Measurements from ENCODE around the gene NAT14. TPM values are rescaled to one million over a fixed set of nuclear protein-coding genes. Genes with fewer than 3 reads are reported as not detected.

NAT14 gene
- total RNA-seq, 1 donor from 2014 or later: 14.7 TPM

GRCh38 chr19:55460670-55461258 is 24.2 kb upstream of the NAT14 start:
- DNase-seq (peak; percentile 84), ATAC-seq (peak; percentile 42)
- no peaks in the 10 kb centered on the region for H3K9me3 ChIP-seq
- H3K27ac ChIP-seq: peak overlapping the region; percentile 86
- TF ChIP-seq CTCF (IDR thresholded peaks at IDR 0.05): no peak
- no peaks in the 10 kb centered on the region for H3K4me1 ChIP-seq
- intact Hi-C loops (cut with DNase I): no loop called here
- H3K36me3 ChIP-seq: no peaks in the 10 kb centered on the region
- no peaks in the 10 kb centered on the region for H3K27me3 ChIP-seq
- H3K4me3 ChIP-seq: peak overlapping the region; percentile 73

GRCh38 chr19:55461259-55461973 is 23.6 kb upstream of the NAT14 start, which contains the start of gene ISOC2:
TSS of gene ISOC2 (minus strand) at chr19:55461642. CDS start at chr19:55456486, 5,156 bp downstream.
- Histone ChIP-seq H3K36me3 (no peaks in the 10 kb centered on the region), H3K27ac (peak within 1 kb of the TSS; percentile 86), H3K4me3 (peak within 1 kb of the TSS; percentile 73), H3K27me3 (no peaks in the 10 kb centered on the region), H3K4me1 (no peaks in the 10 kb centered on the region), H3K9me3 (no peaks in the 10 kb centered on the region)
- TF ChIP-seq CTCF (IDR thresholded peaks at IDR 0.05): no peak
- DNase-seq (peak; percentile 100), ATAC-seq (peak; percentile 98)
- intact Hi-C loops (cut with DNase I): no loop called here

GRCh38 chr19:55461974-55462626 is 22.9 kb upstream of the NAT14 start:
- TF ChIP-seq CTCF (IDR thresholded peaks at IDR 0.05): no peak
- Histone ChIP-seq H3K4me3 (peak overlapping the region; percentile 73), H3K27ac (peak overlapping the region; percentile 86), H3K4me1 (no peaks in the 10 kb centered on the region), H3K27me3 (no peaks in the 10 kb centered on the region), H3K36me3 (no peaks in the 10 kb centered on the region), H3K9me3 (no peaks in the 10 kb centered on the region)
- ATAC-seq (no peak), DNase-seq (no peak)
- intact Hi-C loops (cut with DNase I): no loop called here

DNA sequence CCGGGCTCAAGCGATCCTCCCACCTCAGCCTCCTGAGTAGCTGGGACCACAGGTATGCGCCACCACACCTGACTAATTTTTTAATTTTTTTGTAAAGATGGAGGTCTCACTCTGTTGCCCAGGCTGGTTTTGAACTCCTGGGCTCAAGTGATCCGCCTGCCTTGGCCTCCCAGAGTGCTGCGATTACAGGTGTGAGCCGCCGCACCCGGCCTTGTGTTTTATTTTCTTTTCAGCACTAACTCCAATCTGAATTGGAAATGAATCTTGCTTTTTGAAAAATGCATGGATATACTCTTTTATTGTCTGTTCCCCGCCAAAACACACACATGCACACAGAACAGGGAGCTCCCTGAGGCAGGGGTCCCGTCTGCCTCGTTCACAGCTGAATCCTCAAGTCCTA is 22.3 kb upstream of the NAT14 start:
- no peak for TF ChIP-seq CTCF (IDR thresholded peaks at IDR 0.05)
- no peak for ATAC-seq
- H3K4me1 ChIP-seq: peaks cover 5% of the 10 kb centered on the region
- no peak for DNase-seq
- no peaks in the 10 kb centered on the region for H3K36me3 ChIP-seq
- no peaks in the 10 kb centered on the region for H3K9me3 ChIP-seq
- H3K27me3 ChIP-seq: no peaks in the 10 kb centered on the region
- intact Hi-C loops (cut with DNase I): no loop called here
- H3K4me3 ChIP-seq: peak overlapping the region; percentile 73
- no peak overlapping the region for H3K27ac ChIP-seq

DNA sequence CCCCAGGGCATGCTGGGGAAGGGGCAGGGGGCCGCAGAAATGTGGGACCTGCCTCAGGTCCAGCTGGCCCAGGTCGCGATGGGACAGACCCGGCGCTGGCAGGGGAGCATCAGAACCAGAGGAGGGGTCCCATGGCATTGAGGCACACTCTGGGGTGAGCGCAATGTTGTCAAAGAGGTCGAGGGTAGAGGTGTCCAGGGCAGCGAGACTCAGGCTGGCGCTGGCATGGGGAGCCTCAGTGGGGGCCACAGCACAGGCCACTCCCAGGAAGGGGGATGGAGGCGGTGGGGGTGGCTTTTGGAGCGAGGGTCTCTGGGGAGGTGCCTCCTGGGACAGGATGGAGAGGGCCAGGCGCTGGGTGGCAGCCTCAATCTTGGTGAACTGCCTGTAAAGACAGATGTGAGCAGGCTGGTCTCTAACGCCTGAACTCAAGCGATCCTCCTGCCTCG is 21.4 kb upstream of the NAT14 start:
- no peak for ATAC-seq
- no peak overlapping the region for H3K27ac ChIP-seq
- DNase-seq: no peak
- peaks cover 8% of the 10 kb centered on the region for H3K4me1 ChIP-seq
- H3K9me3 ChIP-seq: no peaks in the 10 kb centered on the region
- no peaks in the 10 kb centered on the region for H3K27me3 ChIP-seq
- intact Hi-C loops (cut with DNase I): no loop called here
- H3K4me3 ChIP-seq: no peak overlapping the region
- TF ChIP-seq CTCF (IDR thresholded peaks at IDR 0.05): no peak
- H3K36me3 ChIP-seq: no peaks in the 10 kb centered on the region

Measured in upper lobe of right lung (tissue), 1 donor.